ENCODE data around the gene SF3A1.

SF3A1 gene

GRCh38 chr22:30320021-30320556 is 36.6 kb downstream of the SF3A1 start:
- DNase-seq (ENCODE audit: low read depth in 1 of 2, low spot score in 1 of 2): no peak

GRCh38 chr22:30318799-30319419 is 37.8 kb downstream of the SF3A1 start:
- no peaks in the 10 kb centered on the region for H3K27me3 ChIP-seq (ENCODE audit: insufficient read depth, poor library complexity, severe bottlenecking)
- no peak overlapping the region for H3K4me3 ChIP-seq (replicated peaks; ENCODE audit: insufficient read depth, low read length)
- no peak overlapping the region for H3K27ac ChIP-seq (replicated peaks)
- TF ChIP-seq REST (IDR thresholded peaks at IDR 0.05; ENCODE audit: insufficient replicate concordance, low read depth): no peak
- no peak for TF ChIP-seq SPI1 (IDR thresholded peaks at IDR 0.05; ENCODE audit: borderline replicate concordance, low read depth)
- no peak for TF ChIP-seq GABPA (IDR thresholded peaks at IDR 0.05; ENCODE audit: low read depth)
- no peak for TF ChIP-seq CTCF (IDR thresholded peaks at IDR 0.05; ENCODE audit: insufficient read depth, low read length)
- no peak for TF ChIP-seq POLR2AphosphoS5 (IDR thresholded peaks at IDR 0.05; ENCODE audit: low read depth)
- no peak for DNase-seq (ENCODE audit: low read depth in 1 of 2, low spot score in 1 of 2)

More at GRCh38 chr22:30320021-30320556, 36.6 kb downstream of the SF3A1 start:
- no peak overlapping the region for H3K27ac ChIP-seq (replicated peaks)
- TF ChIP-seq GABPA (IDR thresholded peaks at IDR 0.05; ENCODE audit: low read depth): no peak
- TF ChIP-seq SPI1 (IDR thresholded peaks at IDR 0.05; ENCODE audit: borderline replicate concordance, low read depth): no peak
- no peak for TF ChIP-seq POLR2AphosphoS5 (IDR thresholded peaks at IDR 0.05; ENCODE audit: low read depth)
- no peak for TF ChIP-seq CTCF (IDR thresholded peaks at IDR 0.05; ENCODE audit: insufficient read depth, low read length)
- TF ChIP-seq REST (IDR thresholded peaks at IDR 0.05; ENCODE audit: insufficient replicate concordance, low read depth): no peak
- H3K27me3 ChIP-seq (ENCODE audit: insufficient read depth, poor library complexity, severe bottlenecking): no peaks in the 10 kb centered on the region
- no peak overlapping the region for H3K4me3 ChIP-seq (replicated peaks; ENCODE audit: insufficient read depth, low read length)

GRCh38 chr22:30317778-30318177 is 38.9 kb downstream of the SF3A1 start:
- H3K27ac ChIP-seq (replicated peaks): no peak overlapping the region
- no peak for TF ChIP-seq POLR2AphosphoS5 (IDR thresholded peaks at IDR 0.05; ENCODE audit: low read depth)
- TF ChIP-seq GABPA (IDR thresholded peaks at IDR 0.05; ENCODE audit: low read depth): no peak
- TF ChIP-seq CTCF (IDR thresholded peaks at IDR 0.05; ENCODE audit: insufficient read depth, low read length): no peak
- no peak for TF ChIP-seq SPI1 (IDR thresholded peaks at IDR 0.05; ENCODE audit: borderline replicate concordance, low read depth)
- TF ChIP-seq REST (IDR thresholded peaks at IDR 0.05; ENCODE audit: insufficient replicate concordance, low read depth): no peak
- no peaks in the 10 kb centered on the region for H3K27me3 ChIP-seq (ENCODE audit: insufficient read depth, poor library complexity, severe bottlenecking)
- no peak overlapping the region for H3K4me3 ChIP-seq (replicated peaks; ENCODE audit: insufficient read depth, low read length)
- no peak for DNase-seq (ENCODE audit: low read depth in 1 of 2, low spot score in 1 of 2)

Measured in HL-60 (cell line).